K562 (cell line): Measurements from ENCODE around the gene CCDC28A.

ENCODE experiments used
- HMG20A ChIP-seq: fragments of 450-650 bp; formaldehyde crosslinking; conservative IDR thresholded peaks from 2 replicates; pipeline ENCODE4 v1.4.0; 2020; ENCODE audit warnings: mild to moderate bottlenecking, mixed read lengths
- POLR2AphosphoS5 ChIP-seq: IDR thresholded peaks from 2 replicates; pipeline ENCODE4 v1.6.1; 2011; ENCODE audit warnings: mild to moderate bottlenecking, low read depth, low read length, moderate library complexity; ENCODE audit not compliant: control insufficient read depth, insufficient read depth
- ZNF592 ChIP-seq: fragments of 450-650 bp; IDR thresholded peaks from 2 replicates; pipeline ENCODE4 v1.6.1; 2017; ENCODE audit warnings: antibody characterized with exemption, mild to moderate bottlenecking

GRCh38 chr6:138814179-138814834 is 40.7 kb downstream of the CCDC28A start:
- no peak for TF ChIP-seq POLR2AphosphoS5
- no peak for TF ChIP-seq ZNF592
- no peak for TF ChIP-seq HMG20A (CRISPR knock-in tag)
